HEK293 (cell line): Measurements from ENCODE around the gene RHOT2.

ENCODE experiments used
- KLF9 ChIP-seq: fragments of 450-650 bp; formaldehyde crosslinking; IDR thresholded peaks from 2 replicates; pipeline ENCODE4 v1.5.1; 2016; ENCODE audit warnings: missing biosample characterization, missing genetic modification characterization, low read depth
- ZNF146 ChIP-seq: fragments of 450-650 bp; formaldehyde crosslinking; IDR thresholded peaks from 2 replicates; pipeline ENCODE4 v1.5.1; 2016; ENCODE audit warnings: missing biosample characterization, missing genetic modification characterization
- ZNF174 ChIP-seq: fragments of 450-650 bp; formaldehyde crosslinking; IDR thresholded peaks from 2 replicates; pipeline ENCODE4 v1.5.0; 2017; ENCODE audit warnings: missing biosample characterization, mild to moderate bottlenecking, missing genetic modification characterization
- ZNF274 ChIP-seq, 2 experiments: fragments of 200-500 bp in 1 of 2; fragments of 450-650 bp in 1 of 2; sonication (Bioruptor generic) in 1 of 2; formaldehyde crosslinking in 1 of 2; IDR thresholded peaks; 2 replicates each; pipeline versions ENCODE4 v1.5.1 to v1.6.1; 2014 to 2016; ENCODE audit warnings: borderline replicate concordance in 1 of 2, inconsistent platforms in 1 of 2, low read length in 1 of 2, missing biosample characterization in 1 of 2, missing genetic modification characterization in 1 of 2
- ZNF521 ChIP-seq: fragments of 450-650 bp; formaldehyde crosslinking; IDR thresholded peaks from 2 replicates; pipeline ENCODE4 v1.5.1; 2017; ENCODE audit warnings: missing biosample characterization, mild to moderate bottlenecking, missing genetic modification characterization
- ZNF530 ChIP-seq: fragments of 450-650 bp; formaldehyde crosslinking; IDR thresholded peaks from 2 replicates; pipeline ENCODE4 v1.5.1; 2016; ENCODE audit warnings: low read depth, missing biosample characterization, missing genetic modification characterization
- TF ChIP-seq, protein P1 (sequence below): fragments of 450-650 bp; formaldehyde crosslinking; IDR thresholded peaks from 2 replicates; pipeline ENCODE4 v1.5.1; 2016; ENCODE audit warnings: missing biosample characterization, missing genetic modification characterization
- TF ChIP-seq, protein P2 (sequence below): fragments of 450-650 bp; formaldehyde crosslinking; optimal IDR thresholded peaks from 2 replicates; pipeline ENCODE3; 2016; ENCODE audit warnings: missing biosample characterization, mild to moderate bottlenecking, missing genetic modification characterization
- TF ChIP-seq, protein P3 (sequence below): fragments of 450-650 bp; formaldehyde crosslinking; IDR thresholded peaks from 2 replicates; pipeline ENCODE4 v1.5.1; 2016; ENCODE audit warnings: missing biosample characterization, missing genetic modification characterization

DNA sequence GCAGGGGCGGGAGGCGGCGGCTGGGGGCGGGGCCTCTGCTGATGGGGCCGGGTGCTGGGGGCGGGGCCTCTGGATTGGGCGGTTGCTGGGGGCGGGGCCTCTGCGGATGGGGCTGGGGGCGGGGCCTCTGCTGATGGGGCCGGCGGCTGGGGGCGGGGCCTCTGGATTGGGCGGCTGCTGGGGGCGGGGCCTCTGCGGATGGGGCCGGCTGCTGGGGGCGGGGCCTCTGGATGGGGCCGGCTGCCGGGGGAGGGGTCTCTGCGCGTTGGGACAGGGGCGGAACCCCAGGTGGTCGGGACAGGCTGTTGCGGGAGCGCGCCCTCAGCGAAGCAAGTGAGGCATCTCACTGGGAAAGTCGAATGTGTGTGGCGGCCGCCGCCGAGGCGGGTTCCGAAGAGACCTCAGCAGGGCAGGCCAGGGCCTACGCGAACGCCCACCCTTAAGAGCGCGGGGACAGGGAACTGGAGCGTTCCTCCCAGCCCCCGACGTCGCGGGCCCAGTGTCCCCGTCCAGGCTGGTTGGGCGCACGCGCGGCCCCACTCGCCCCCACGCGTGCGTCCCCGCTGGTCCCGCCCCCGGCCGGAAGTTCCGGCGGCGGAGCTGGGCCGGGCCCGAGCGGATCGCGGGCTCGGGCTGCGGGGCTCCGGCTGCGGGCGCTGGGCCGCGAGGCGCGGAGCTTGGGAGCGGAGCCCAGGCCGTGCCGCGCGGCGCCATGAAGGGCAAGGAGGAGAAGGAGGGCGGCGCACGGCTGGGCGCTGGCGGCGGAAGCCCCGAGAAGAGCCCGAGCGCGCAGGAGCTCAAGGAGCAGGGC is 12.1 kb downstream of the RHOT2 start, which contains the start of gene STUB1:
- TF ChIP-seq, protein P1, sequence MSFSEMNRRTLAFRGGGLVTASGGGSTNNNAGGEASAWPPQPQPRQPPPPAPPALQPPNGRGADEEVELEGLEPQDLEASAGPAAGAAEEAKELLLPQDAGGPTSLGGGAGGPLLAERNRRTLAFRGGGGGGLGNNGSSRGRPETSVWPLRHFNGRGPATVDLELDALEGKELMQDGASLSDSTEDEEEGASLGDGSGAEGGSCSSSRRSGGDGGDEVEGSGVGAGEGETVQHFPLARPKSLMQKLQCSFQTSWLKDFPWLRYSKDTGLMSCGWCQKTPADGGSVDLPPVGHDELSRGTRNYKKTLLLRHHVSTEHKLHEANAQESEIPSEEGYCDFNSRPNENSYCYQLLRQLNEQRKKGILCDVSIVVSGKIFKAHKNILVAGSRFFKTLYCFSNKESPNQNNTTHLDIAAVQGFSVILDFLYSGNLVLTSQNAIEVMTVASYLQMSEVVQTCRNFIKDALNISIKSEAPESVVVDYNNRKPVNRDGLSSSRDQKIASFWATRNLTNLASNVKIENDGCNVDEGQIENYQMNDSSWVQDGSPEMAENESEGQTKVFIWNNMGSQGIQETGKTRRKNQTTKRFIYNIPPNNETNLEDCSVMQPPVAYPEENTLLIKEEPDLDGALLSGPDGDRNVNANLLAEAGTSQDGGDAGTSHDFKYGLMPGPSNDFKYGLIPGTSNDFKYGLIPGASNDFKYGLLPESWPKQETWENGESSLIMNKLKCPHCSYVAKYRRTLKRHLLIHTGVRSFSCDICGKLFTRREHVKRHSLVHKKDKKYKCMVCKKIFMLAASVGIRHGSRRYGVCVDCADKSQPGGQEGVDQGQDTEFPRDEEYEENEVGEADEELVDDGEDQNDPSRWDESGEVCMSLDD: no peak
- TF ChIP-seq KLF9 (tag by site-specific recombination): peak; percentile 72
- TF ChIP-seq, protein P2, sequence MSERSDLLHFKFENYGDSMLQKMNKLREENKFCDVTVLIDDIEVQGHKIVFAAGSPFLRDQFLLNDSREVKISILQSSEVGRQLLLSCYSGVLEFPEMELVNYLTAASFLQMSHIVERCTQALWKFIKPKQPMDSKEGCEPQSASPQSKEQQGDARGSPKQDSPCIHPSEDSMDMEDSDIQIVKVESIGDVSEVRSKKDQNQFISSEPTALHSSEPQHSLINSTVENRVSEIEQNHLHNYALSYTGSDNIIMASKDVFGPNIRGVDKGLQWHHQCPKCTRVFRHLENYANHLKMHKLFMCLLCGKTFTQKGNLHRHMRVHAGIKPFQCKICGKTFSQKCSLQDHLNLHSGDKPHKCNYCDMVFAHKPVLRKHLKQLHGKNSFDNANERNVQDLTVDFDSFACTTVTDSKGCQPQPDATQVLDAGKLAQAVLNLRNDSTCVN (tag by site-specific recombination): peak; percentile 93
- no peak for TF ChIP-seq ZNF530 (tag by site-specific recombination)
- TF ChIP-seq, protein P3, sequence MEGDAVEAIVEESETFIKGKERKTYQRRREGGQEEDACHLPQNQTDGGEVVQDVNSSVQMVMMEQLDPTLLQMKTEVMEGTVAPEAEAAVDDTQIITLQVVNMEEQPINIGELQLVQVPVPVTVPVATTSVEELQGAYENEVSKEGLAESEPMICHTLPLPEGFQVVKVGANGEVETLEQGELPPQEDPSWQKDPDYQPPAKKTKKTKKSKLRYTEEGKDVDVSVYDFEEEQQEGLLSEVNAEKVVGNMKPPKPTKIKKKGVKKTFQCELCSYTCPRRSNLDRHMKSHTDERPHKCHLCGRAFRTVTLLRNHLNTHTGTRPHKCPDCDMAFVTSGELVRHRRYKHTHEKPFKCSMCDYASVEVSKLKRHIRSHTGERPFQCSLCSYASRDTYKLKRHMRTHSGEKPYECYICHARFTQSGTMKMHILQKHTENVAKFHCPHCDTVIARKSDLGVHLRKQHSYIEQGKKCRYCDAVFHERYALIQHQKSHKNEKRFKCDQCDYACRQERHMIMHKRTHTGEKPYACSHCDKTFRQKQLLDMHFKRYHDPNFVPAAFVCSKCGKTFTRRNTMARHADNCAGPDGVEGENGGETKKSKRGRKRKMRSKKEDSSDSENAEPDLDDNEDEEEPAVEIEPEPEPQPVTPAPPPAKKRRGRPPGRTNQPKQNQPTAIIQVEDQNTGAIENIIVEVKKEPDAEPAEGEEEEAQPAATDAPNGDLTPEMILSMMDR (tag by site-specific recombination): no peak
- TF ChIP-seq ZNF146 (tag by site-specific recombination): no peak
- no peak for TF ChIP-seq ZNF521
- no peak for TF ChIP-seq ZNF174 (tag by site-specific recombination)
- no peak for TF ChIP-seq ZNF274 (IDR thresholded peaks at IDR 0.05; ENCODE audit: low read length)
- no peak for TF ChIP-seq ZNF274 (tag by site-specific recombination; IDR thresholded peaks at IDR 0.05; ENCODE audit: borderline replicate concordance)
